ENCODE measurements around the gene TIGD2.

- TF ChIP-seq POLR2A (IDR thresholded peaks at IDR 0.05; ENCODE audit: low read depth, low read length) (no peak), POLR2AphosphoS5 (IDR thresholded peaks at IDR 0.05; ENCODE audit: low read depth, low read length) (no peak)
Measured at GRCh38 chr4:89071311-89071710, 40.0 kb upstream of the TIGD2 start.

Measured in GM12892 (cell line).